ENCODE data around the gene UBTF. TPM values are rescaled to one million over a fixed set of nuclear protein-coding genes. Genes with fewer than 3 reads are reported as not detected.
"Not testable (repeated sequence)": the region's sequence is repeated elsewhere in the genome, so short reads cannot be mapped to it uniquely, and the experiment has no call there.

UBTF gene
- total and polyA plus RNA-seq, 8 donors, result 31.9 to 51.8 (median 39.5) TPM

DNA sequence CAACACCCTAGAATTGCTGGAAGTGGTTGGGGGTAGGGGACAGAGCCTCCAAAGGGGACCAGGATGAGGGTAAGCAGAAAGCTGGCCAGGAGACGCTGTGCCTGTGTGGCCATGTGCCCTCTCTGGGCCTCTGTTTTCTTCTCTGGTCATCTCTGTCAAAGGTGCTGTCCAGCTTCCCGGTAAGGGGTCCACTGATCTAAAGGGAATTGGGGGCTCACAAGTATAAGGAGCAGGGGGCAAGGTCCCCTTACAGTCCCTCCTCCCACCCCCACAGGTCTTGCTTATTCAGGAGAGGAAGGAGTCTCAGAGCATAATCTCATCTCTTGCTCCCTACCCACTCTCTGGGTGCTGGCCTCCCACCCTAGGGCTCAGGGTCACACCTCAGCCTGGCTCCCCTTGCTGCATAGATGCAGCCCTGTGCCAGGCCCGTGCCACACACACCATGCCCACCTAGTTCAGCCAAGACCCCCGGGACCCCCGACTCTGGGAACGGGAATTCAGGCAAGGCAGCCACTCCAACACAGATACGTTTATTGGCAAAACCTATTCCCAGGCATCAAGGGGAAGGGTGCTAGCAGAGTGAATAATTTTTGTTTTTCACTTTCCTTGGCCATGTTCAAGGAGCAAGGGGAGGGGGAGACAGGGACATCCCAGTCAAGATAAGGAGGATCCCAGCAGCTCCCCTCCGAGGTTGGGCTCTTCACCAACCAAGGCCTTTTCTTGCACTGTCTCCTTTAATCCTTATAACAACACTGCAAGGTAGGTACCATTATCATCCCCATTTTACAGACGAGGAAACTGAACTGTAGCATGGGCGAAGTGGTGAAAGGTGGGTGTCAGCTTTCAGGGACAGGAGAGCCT lies 28.6 kb upstream of the UBTF start:
- FAIRE-seq, result no peak
- Histone ChIP-seq H3K27ac (no peak overlapping the region), H3K36me3 (no peaks in the 10 kb centered on the region), H3K27me3 (no peaks in the 10 kb centered on the region), H3K4me3 (no peak overlapping the region), H3K4me1 (no peaks in the 10 kb centered on the region), H3K9me3 (no peaks in the 10 kb centered on the region)
- intact Hi-C loops (cut with DNase I), result no loop called here
- DNase-seq, result no peak
- TF ChIP-seq CTCF (IDR thresholded peaks at IDR 0.05), result no peak
- ATAC-seq, result no peak
- 68 to 72% methylated on average over 10 of the region's 10 CpGs for WGBS, 2 donors

DNA sequence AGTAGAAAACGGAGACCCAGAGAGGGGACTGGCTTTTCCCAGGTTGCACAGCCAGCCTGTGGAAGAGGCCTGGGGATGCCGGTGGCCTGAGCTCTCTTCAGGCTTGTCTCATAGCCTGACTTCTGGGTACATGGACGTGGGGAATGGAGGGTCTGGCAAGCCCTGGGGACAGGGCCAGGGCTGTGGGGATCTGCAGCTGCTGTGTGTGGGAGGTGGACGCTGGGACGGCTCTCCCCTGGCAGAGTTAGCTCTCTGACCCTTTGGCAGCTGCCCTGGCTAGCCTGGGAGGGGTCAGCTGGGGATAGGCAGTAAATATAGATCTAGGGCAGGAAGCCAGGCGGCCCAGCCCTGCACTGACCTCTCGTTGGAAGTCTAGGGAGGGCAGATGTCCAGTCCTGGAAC lies 28.0 kb upstream of the UBTF start:
- FAIRE-seq (no peak), DNase-seq (no peak), ATAC-seq (no peak)
- TF ChIP-seq CTCF (IDR thresholded peaks at IDR 0.05), result no peak
- H3K4me3 ChIP-seq, result no peak overlapping the region
- no peak overlapping the region for H3K27ac ChIP-seq
- H3K27me3 ChIP-seq, result no peaks in the 10 kb centered on the region
- WGBS, 2 donors, result 48 to 63% methylated on average over 7 of the region's 7 CpGs
- intact Hi-C loops (cut with DNase I), result no loop called here
- H3K4me1 ChIP-seq, result no peaks in the 10 kb centered on the region
- H3K36me3 ChIP-seq, result no peaks in the 10 kb centered on the region
- H3K9me3 ChIP-seq, result no peaks in the 10 kb centered on the region

DNA sequence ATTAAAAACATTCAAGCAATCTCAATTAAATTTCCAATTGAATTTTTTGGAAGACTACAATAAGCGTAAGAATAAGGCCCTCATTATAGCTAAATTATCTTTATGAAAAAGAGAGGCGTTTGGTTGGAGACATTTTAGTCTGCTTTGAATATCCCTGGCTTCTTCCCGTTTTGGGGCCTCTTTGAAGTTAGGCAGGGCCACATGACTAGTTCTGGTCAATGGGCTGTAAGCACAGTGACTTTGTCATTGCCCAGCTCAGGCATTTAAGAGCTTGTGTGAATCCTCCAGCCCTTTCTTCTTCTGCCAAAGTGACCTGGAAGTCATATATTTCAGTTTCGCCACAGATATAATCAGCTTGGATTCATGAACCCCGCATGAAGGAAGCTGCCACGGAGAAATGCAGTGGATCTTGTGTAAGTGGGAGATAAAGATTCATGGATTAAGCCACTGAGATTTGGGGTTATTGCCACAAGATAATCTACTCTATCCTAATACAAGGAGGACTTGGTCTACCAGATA lies 21.7 kb upstream of the UBTF start:
- Histone ChIP-seq H3K36me3 (no peaks in the 10 kb centered on the region), H3K9me3 (no peaks in the 10 kb centered on the region), H3K27ac (no peak overlapping the region), H3K4me1 (no peaks in the 10 kb centered on the region), H3K4me3 (no peak overlapping the region), H3K27me3 (no peaks in the 10 kb centered on the region)
- FAIRE-seq (no peak), ATAC-seq (peak in 1 of 4 donors; percentile 58), DNase-seq (no peak)
- no peak for TF ChIP-seq CTCF (IDR thresholded peaks at IDR 0.05)
- WGBS, 2 donors, result 66 to 76% methylated on average over 6 of the region's 6 CpGs
- intact Hi-C loops (cut with DNase I), result no loop called here

DNA sequence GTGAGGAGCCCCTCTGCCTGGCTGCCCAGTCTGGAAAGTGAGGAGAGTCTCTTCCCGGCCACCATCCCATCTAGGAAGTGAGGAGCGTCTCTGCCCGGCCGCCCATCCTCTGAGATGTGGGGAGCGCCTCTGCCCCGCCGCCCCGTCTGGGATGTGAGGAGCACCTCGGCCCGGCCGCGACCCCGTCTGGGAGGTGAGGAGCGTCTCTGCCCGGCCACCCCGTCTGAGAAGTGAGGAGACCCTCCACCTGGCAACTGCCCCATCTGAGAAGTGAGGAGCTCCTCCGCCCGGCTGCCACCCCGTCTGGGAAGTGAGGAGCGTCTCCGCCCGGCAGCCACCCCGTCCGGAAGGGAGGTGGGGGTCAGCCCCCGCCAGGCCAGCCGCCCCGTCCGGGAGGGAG lies 18.4 kb upstream of the UBTF start:
- H3K4me1 ChIP-seq; H3K27me3 ChIP-seq; H3K27ac ChIP-seq; H3K9me3 ChIP-seq; FAIRE-seq; ATAC-seq; H3K36me3 ChIP-seq; DNase-seq; intact Hi-C loops (cut with DNase I); H3K4me3 ChIP-seq: not testable (repeated sequence)
- 89 to 90% methylated on average over 11 to 22 of the region's 28 CpGs for WGBS, 2 donors

- FAIRE-seq, result no peak
- no peak for DNase-seq
- H3K27ac ChIP-seq, result no peak overlapping the region
- TF ChIP-seq CTCF (IDR thresholded peaks at IDR 0.05), result no peak
- intact Hi-C loops (cut with DNase I), result no loop called here
- 72 to 82% methylated on average over 5 of the region's 5 CpGs for WGBS, 2 donors
- no peaks in the 10 kb centered on the region for H3K36me3 ChIP-seq
- no peak overlapping the region for H3K4me3 ChIP-seq
- H3K4me1 ChIP-seq, result no peaks in the 10 kb centered on the region
- H3K27me3 ChIP-seq, result no peaks in the 10 kb centered on the region
- H3K9me3 ChIP-seq, result no peaks in the 10 kb centered on the region
- no peak for ATAC-seq
Measured at GRCh38 chr17:44236444-44236991, 17.0 kb upstream of the UBTF start.

Data from pancreas (tissue), 10 donors.